ENCODE results near the gene RSL24D1. TPM values are rescaled to one million over a fixed set of nuclear protein-coding genes. Genes with fewer than 3 reads are reported as not detected.

RSL24D1 gene
- total and polyA plus RNA-seq, 2 of the 13 experiments (the other 11 are each of a cell fraction or from before 2014, with no cell fraction given) = 58.8 to 100.0 TPM

DNA sequence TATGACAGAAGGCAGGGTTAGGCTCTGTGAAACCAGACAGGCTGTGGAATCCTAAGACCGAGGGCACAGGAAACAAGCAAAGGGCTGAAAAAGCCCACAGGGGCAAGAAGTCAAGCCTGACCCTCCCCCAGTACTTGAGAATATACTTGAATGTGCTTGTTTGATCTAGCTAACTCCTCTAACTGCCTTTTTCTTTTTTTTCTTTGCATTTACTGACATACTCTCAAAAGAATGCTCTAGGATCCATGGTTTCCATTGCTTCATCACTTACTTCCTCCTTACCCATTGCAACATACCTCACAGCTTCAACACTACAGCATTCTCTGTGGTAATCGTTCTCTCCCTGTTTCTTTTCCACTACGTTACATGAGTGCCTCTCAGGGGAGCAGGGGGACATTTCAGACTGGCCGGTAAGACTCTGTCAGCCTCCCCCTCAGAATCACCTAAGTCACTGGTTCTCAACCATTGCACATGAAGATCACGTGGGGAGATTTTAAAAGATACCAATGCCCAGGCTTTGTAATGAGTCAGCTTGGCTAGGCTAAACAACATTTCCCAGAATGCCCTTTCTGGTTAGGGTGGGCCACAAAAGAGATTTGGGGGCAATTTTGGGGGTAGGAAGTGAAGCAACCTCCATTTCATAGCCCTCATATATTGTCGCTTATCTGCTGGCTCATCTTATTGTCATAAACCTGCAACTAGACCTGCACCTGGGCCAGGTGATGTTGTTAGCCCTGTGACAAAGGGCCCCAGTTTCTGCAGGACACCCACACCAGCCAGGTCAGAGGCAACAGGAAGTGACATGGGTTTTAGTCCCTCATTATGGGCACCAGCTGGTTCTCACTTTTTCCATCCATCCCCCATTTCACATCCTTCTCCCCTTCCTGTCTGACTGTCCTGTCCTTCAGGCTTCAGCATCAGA is 24.6 kb upstream of the RSL24D1 start (continued):
- TF ChIP-seq ARID5B (CRISPR knock-in tag; IDR thresholded peaks at IDR 0.05) = peak; percentile 79
- TF ChIP-seq ZBTB26 (CRISPR knock-in tag; IDR thresholded peaks at IDR 0.05; ENCODE audit: borderline replicate concordance) = no peak
- TF ChIP-seq PATZ1 (CRISPR knock-in tag; IDR thresholded peaks at IDR 0.05) = 0 out of 2 replicates have a peak, but pooled peaks have one; percentile 30
- no peak for TF ChIP-seq ZNF749 (CRISPR knock-in tag; IDR thresholded peaks at IDR 0.05; ENCODE audit: borderline replicate concordance)
- no peak for TF ChIP-seq NFRKB (IDR thresholded peaks at IDR 0.05)
- no peak for TF ChIP-seq HNRNPK (IDR thresholded peaks at IDR 0.05; ENCODE audit: low read depth, low read length, poor library complexity, severe bottlenecking)
- TF ChIP-seq, protein P1, sequence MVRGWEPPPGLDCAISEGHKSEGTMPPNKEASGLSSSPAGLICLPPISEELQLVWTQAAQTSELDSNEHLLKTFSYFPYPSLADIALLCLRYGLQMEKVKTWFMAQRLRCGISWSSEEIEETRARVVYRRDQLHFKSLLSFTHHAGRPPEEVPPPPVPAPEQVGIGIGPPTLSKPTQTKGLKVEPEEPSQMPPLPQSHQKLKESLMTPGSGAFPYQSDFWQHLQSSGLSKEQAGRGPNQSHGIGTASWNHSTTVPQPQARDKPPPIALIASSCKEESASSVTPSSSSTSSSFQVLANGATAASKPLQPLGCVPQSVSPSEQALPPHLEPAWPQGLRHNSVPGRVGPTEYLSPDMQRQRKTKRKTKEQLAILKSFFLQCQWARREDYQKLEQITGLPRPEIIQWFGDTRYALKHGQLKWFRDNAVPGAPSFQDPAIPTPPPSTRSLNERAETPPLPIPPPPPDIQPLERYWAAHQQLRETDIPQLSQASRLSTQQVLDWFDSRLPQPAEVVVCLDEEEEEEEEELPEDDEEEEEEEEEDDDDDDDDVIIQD (CRISPR knock-in tag; IDR thresholded peaks at IDR 0.05; ENCODE audit: low read depth) = peak; percentile 36; the same call in 1 of the 2 replicates
- no peak for TF ChIP-seq HMGA1 (CRISPR knock-in tag; conservative IDR thresholded peaks at IDR 0.05)
- TF ChIP-seq SRF (IDR thresholded peaks at IDR 0.05; ENCODE audit: low read depth, low read length) = no peak
- TF ChIP-seq LCORL (IDR thresholded peaks at IDR 0.05) = no peak
- no peak for TF ChIP-seq LCORL (CRISPR knock-in tag; IDR thresholded peaks at IDR 0.05)
- no peak for TF ChIP-seq CREBL2 (CRISPR knock-in tag; IDR thresholded peaks at IDR 0.05; ENCODE audit: borderline replicate concordance)
- TF ChIP-seq ATF3 (CRISPR knock-in tag; IDR thresholded peaks at IDR 0.05) = peak; percentile 72
- no peak for TF ChIP-seq ZSCAN12 (CRISPR knock-in tag; IDR thresholded peaks at IDR 0.05)
- TF ChIP-seq ZNF710 (CRISPR knock-in tag; IDR thresholded peaks at IDR 0.05; ENCODE audit: borderline replicate concordance) = 0 out of 2 replicates have a peak, but pooled peaks have one; percentile 32

All from HepG2 (cell line).